HepG2 (cell line): ENCODE measurements around the gene TGM1. TPM values are rescaled to one million over a fixed set of nuclear protein-coding genes. Genes with fewer than 3 reads are reported as not detected.

ENCODE experiments used
- FOXO4 ChIP-seq: sonication (generic); formaldehyde crosslinking; conservative IDR thresholded peaks from 2 replicates; pipeline ENCODE4 v1.8.1; 2023; ENCODE audit warnings: missing genetic modification reagents
- GMEB1 ChIP-seq: sonication (generic); formaldehyde crosslinking; IDR thresholded peaks from 2 replicates; pipeline ENCODE4 v1.5.1; 2020; ENCODE audit warnings: missing genetic modification reagents, mild to moderate bottlenecking, borderline replicate concordance
- HOMEZ ChIP-seq: IDR thresholded peaks from 2 replicates; pipeline ENCODE4 v1.6.1; 2016; ENCODE audit warnings: low read depth
- NONO ChIP-seq, 2 experiments: fragments of 450-650 bp in 1 of 2; sonication (generic) in 1 of 2; formaldehyde crosslinking in 1 of 2; IDR thresholded peaks in 1 of 2; conservative IDR thresholded peaks in 1 of 2; 2 replicates each; pipeline versions ENCODE4 v1.6.1 to v1.8.0; 2017 to 2022; ENCODE audit warnings: mild to moderate bottlenecking in 1 of 2, missing genetic modification reagents in 1 of 2, moderate library complexity in 1 of 2
- NRL ChIP-seq: sonication (generic); formaldehyde crosslinking; IDR thresholded peaks from 2 replicates; pipeline ENCODE4 v1.5.0; 2020; ENCODE audit warnings: missing genetic modification reagents, mild to moderate bottlenecking, moderate library complexity, borderline replicate concordance
- SALL1 ChIP-seq: sonication (generic); formaldehyde crosslinking; IDR thresholded peaks from 2 replicates; pipeline ENCODE4 v1.8.0; 2022; ENCODE audit warnings: mild to moderate bottlenecking, missing genetic modification reagents
- SKI ChIP-seq: fragments of 450-650 bp; IDR thresholded peaks from one replicate; pipeline ENCODE4 v1.6.1; 2018; ENCODE audit warnings: mild to moderate bottlenecking; ENCODE audit not compliant: partially characterized antibody
- TCF12 ChIP-seq, 2 experiments: fragments of 450-650 bp in 1 of 2; sonication (generic) in 1 of 2; formaldehyde crosslinking in 1 of 2; IDR thresholded peaks; 2 replicates each; pipeline versions ENCODE4 v1.6.1 to v1.8.0; 2017 to 2022; ENCODE audit warnings: antibody characterized with exemption in 1 of 2, mild to moderate bottlenecking in 1 of 2, missing genetic modification reagents in 1 of 2, moderate library complexity in 1 of 2
- ZNF33A ChIP-seq: sonication (generic); formaldehyde crosslinking; IDR thresholded peaks from 2 replicates; pipeline ENCODE4 v1.5.1; 2020; ENCODE audit warnings: missing genetic modification reagents, mild to moderate bottlenecking, moderate library complexity, borderline replicate concordance
- ZNF607 ChIP-seq: sonication (generic); formaldehyde crosslinking; IDR thresholded peaks from 2 replicates; pipeline ENCODE4 v1.5.1; 2020; ENCODE audit warnings: missing genetic modification reagents, mild to moderate bottlenecking, borderline replicate concordance
- ZNF740 ChIP-seq: sonication (generic); formaldehyde crosslinking; IDR thresholded peaks from 2 replicates; pipeline ENCODE4 v1.4.0; 2020; ENCODE audit warnings: missing genetic modification reagents
- polyA plus RNA-seq, 8 experiments: library from polyadenylated mRNA; depleted of rRNA in 3 of 8; stranded (reverse) in 7 of 8; unstranded in 1 of 8; fragments of >200 nt; fragmentation: Illumina TruSeq in 4 of 8; extraction: Trizol in 4 of 8; gene quantifications; 2 replicates each; pipeline versions ENCODE4 v1.2.1 to v1.2.3, GENCODE V29; 2011 to 2016; ENCODE audit warnings: low read depth in 4 of 8, missing spikeins in 1 of 8, mixed read lengths in 1 of 8; ENCODE audit not compliant: insufficient read depth in 1 of 8
- total RNA-seq, 5 experiments: library from RNA; depleted of rRNA; stranded (reverse); fragments of >200 nt; fragmentation: Illumina TruSeq; extraction: Trizol; gene quantifications; 2 replicates each; pipeline ENCODE4 v1.2.3, GENCODE V29; 2016; ENCODE audit warnings: low read depth in 1 of 5
- TF ChIP-seq, protein P1 (sequence below): sonication (generic); formaldehyde crosslinking; IDR thresholded peaks from 2 replicates; pipeline ENCODE4 v1.5.0; 2020; ENCODE audit warnings: mild to moderate bottlenecking, missing genetic modification reagents, borderline replicate concordance

Gene TGM1
- total and polyA plus RNA-seq, 2 of the 13 experiments (the other 11 are each of a cell fraction or from before 2014, with no cell fraction given) = 3.2 to 10.6 TPM

DNA sequence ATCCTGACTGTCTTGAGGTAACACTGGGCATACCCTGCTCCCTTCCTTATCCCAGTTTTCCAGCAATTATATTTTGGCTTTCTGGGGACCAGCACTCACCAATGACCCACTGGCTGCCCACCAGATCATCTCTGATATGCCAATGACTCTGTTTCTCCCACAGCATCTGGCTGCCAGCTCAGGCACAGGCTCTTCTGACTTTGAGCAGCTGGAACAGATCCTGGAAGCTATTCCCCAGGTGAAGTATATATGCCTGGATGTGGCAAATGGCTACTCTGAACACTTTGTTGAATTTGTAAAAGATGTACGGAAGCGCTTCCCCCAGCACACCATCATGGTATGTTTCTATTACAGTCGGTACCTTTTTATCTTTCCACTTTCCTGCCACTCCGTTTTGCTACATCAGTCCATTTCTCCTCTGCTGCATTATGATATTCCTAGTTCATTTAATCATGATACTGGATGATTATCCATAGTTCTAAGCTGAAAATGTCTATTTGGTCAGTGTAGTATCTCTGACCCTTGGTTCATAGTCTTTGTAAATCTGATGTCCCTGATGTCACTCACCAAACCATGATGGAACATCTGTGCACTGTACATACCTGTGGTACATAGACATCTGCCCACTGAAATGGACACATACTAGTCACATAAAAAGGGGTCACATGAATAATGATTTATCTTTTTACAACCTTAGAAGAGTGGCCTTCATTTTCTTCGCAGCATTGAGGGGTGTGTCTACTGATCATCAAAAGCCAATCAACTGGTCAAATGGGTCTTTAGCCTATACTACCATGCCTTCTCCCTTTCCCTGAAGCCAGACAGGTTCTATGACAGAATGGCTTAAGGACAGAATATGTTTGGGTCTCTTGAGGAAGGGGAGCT is 26.9 kb downstream of the TGM1 start (continued):
- TF ChIP-seq HOMEZ (CRISPR knock-in tag) (no peak), GMEB1 (CRISPR knock-in tag) (0 out of 2 replicates have a peak, but pooled peaks have one; percentile 36), ZNF33A (0 out of 2 replicates have a peak, but pooled peaks have one; percentile 50), FOXO4 (peak; percentile 80; the same call in 1 of the 2 replicates), NRL (CRISPR knock-in tag) (no peak), SKI (peak; percentile 6), NONO (IDR thresholded peaks at IDR 0.05) (no peak), NONO (CRISPR knock-in tag; conservative IDR thresholded peaks at IDR 0.05) (0 out of 2 replicates have a peak, but pooled peaks have one; percentile 27), ZNF740 (0 out of 2 replicates have a peak, but pooled peaks have one; percentile 42), ZNF607 (CRISPR knock-in tag) (0 out of 2 replicates have a peak, but pooled peaks have one; percentile 8), TCF12 (IDR thresholded peaks at IDR 0.05) (0 out of 2 replicates have a peak, but pooled peaks have one; percentile 58), TCF12 (CRISPR knock-in tag; IDR thresholded peaks at IDR 0.05) (no peak), SALL1 (no peak)
- TF ChIP-seq, protein P1, sequence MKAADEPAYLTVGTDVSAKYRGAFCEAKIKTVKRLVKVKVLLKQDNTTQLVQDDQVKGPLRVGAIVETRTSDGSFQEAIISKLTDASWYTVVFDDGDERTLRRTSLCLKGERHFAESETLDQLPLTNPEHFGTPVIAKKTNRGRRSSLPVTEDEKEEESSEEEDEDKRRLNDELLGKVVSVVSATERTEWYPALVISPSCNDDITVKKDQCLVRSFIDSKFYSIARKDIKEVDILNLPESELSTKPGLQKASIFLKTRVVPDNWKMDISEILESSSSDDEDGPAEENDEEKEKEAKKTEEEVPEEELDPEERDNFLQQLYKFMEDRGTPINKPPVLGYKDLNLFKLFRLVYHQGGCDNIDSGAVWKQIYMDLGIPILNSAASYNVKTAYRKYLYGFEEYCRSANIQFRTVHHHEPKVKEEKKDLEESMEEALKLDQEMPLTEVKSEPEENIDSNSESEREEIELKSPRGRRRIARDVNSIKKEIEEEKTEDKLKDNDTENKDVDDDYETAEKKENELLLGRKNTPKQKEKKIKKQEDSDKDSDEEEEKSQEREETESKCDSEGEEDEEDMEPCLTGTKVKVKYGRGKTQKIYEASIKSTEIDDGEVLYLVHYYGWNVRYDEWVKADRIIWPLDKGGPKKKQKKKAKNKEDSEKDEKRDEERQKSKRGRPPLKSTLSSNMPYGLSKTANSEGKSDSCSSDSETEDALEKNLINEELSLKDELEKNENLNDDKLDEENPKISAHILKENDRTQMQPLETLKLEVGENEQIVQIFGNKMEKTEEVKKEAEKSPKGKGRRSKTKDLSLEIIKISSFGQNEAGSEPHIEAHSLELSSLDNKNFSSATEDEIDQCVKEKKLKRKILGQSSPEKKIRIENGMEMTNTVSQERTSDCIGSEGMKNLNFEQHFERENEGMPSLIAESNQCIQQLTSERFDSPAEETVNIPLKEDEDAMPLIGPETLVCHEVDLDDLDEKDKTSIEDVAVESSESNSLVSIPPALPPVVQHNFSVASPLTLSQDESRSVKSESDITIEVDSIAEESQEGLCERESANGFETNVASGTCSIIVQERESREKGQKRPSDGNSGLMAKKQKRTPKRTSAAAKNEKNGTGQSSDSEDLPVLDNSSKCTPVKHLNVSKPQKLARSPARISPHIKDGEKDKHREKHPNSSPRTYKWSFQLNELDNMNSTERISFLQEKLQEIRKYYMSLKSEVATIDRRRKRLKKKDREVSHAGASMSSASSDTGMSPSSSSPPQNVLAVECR (CRISPR knock-in tag) = 0 out of 2 replicates have a peak, but pooled peaks have one; percentile 31
